ENCODE measurements around the gene TALDO1. TPM values are rescaled to one million over a fixed set of nuclear protein-coding genes. Genes with fewer than 3 reads are reported as not detected.
"Not testable (repeated sequence)": the region's sequence is repeated elsewhere in the genome, so short reads cannot be mapped to it uniquely, and the experiment has no call there.

Gene TALDO1
- total and polyA plus RNA-seq, 2 of the 8 experiments (the other 6 are each of a cell fraction or from before 2014, with no cell fraction given): 265 to 308 TPM

GRCh38 chr11:733072-733471 lies 14.2 kb upstream of the TALDO1 start (continued):
- TF ChIP-seq POU5F1 (IDR thresholded peaks at IDR 0.05; ENCODE audit: low read depth, low read length): no peak

- H2BK120ac ChIP-seq (replicated peaks; ENCODE audit: low read depth, low read length); H3K9me3 ChIP-seq (ENCODE audit: insufficient read depth in 2 of 2, low read depth in 1 of 2, low read length in 1 of 2); H3K23ac ChIP-seq (ENCODE audit: insufficient read length); H3K79me2 ChIP-seq (ENCODE audit: control insufficient read depth in 1 of 2, insufficient read depth in 2 of 2, low read length in 2 of 2); H3K56ac ChIP-seq (replicated peaks; ENCODE audit: insufficient read length, low read depth, low read length); DNase-seq (ENCODE audit: low read depth in 1 of 2, low spot score in 2 of 2); H2BK15ac ChIP-seq (ENCODE audit: low read length); H3K23me2 ChIP-seq (ENCODE audit: low read depth, low read length); H2AFZ ChIP-seq (ENCODE audit: low read length); H4K5ac ChIP-seq (ENCODE audit: insufficient read length, low read depth, low read length); H2AK5ac ChIP-seq (ENCODE audit: low read depth, low read length); H4K8ac ChIP-seq (ENCODE audit: extremely low read depth, insufficient read depth, low read length); H3K4me1 ChIP-seq (replicated peaks in 1 of 4; ENCODE audit: control insufficient read depth in 3 of 4, insufficient read depth in 4 of 4, low read length in 3 of 4); H4K20me1 ChIP-seq (replicated peaks in 1 of 2; ENCODE audit: control insufficient read depth in 1 of 2, insufficient read depth in 2 of 2, low read length in 2 of 2); H3K9ac ChIP-seq (replicated peaks in 1 of 4; ENCODE audit: extremely low read depth in 1 of 4, low read depth in 3 of 4, low read length in 3 of 4); H2BK20ac ChIP-seq (ENCODE audit: low read length); H3K18ac ChIP-seq (ENCODE audit: extremely low read depth, low read length); FAIRE-seq; H3K4ac ChIP-seq (replicated peaks; ENCODE audit: insufficient read length, low read depth, low read length); H3K14ac ChIP-seq (ENCODE audit: insufficient read length); H3K27me3 ChIP-seq (replicated peaks in 1 of 4; ENCODE audit: control insufficient read depth in 3 of 4, extremely low read depth in 1 of 4, insufficient read depth in 3 of 4, low read length in 3 of 4); H2BK12ac ChIP-seq (ENCODE audit: low read depth, low read length); H2BK5ac ChIP-seq (ENCODE audit: low read depth, low read length); H3K4me2 ChIP-seq (ENCODE audit: insufficient read depth in 1 of 2, low read depth in 2 of 2, low read length in 2 of 2); H3K27ac ChIP-seq (ENCODE audit: low read depth, low read length); H3K79me1 ChIP-seq (ENCODE audit: low read depth, low read length); H4K91ac ChIP-seq (replicated peaks; ENCODE audit: insufficient read length, low read length); H3K36me3 ChIP-seq (ENCODE audit: control insufficient read depth in 2 of 4, insufficient read depth in 4 of 4, low read length in 3 of 4); H3K4me3 ChIP-seq (ENCODE audit: extremely low read depth in 1 of 4, insufficient read depth in 2 of 4, low read depth in 3 of 4, low read length in 4 of 4): not testable (repeated sequence)
- POLR2A ChIA-PET (ENCODE audit: partially characterized antibody): interaction anchor here (13.2 kb wide), 1 partner anchor 13 kb away, joined by 216 read pairs; the partner anchor contains the start of gene TALDO1
- WGBS, 2 experiments (ENCODE audit: extremely low coverage in 1 of 2, insufficient coverage in 1 of 2, insufficient read length in 1 of 2, insufficient replicate concordance in 2 of 2, low coverage in 1 of 2, low lambda C conversion rate in 2 of 2, missing lambda C conversion rate in 1 of 2): 95% methylated on average over 22 of the region's 26 CpGs; no CpG with 5 or more reads in 1 of the 2 experiments
- CTCF ChIA-PET (ENCODE audit: partially characterized antibody): interaction anchor here (1.2 to 15.4 kb wide), 2 partner anchors 12 to 19 kb away, joined by 3 to 395 read pairs; partner anchors contain the start of gene TALDO1
Observed at GRCh38 chr11:734541-734940, 12.7 kb upstream of the TALDO1 start.

Data from H1 (cell line).